ENCODE results near the gene KCMF1.

GRCh38 chr2:85104228-85104627, 133.3 kb downstream of the KCMF1 start:
- TF ChIP-seq, protein P1, sequence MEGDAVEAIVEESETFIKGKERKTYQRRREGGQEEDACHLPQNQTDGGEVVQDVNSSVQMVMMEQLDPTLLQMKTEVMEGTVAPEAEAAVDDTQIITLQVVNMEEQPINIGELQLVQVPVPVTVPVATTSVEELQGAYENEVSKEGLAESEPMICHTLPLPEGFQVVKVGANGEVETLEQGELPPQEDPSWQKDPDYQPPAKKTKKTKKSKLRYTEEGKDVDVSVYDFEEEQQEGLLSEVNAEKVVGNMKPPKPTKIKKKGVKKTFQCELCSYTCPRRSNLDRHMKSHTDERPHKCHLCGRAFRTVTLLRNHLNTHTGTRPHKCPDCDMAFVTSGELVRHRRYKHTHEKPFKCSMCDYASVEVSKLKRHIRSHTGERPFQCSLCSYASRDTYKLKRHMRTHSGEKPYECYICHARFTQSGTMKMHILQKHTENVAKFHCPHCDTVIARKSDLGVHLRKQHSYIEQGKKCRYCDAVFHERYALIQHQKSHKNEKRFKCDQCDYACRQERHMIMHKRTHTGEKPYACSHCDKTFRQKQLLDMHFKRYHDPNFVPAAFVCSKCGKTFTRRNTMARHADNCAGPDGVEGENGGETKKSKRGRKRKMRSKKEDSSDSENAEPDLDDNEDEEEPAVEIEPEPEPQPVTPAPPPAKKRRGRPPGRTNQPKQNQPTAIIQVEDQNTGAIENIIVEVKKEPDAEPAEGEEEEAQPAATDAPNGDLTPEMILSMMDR (IDR thresholded peaks at IDR 0.05), result no peak
- no peak for TF ChIP-seq POLR2A (IDR thresholded peaks at IDR 0.05)

All from transverse colon (tissue), 3 donors.